HepG2 (cell line): Measurements from ENCODE around the gene UBXN6. TPM values are rescaled to one million over a fixed set of nuclear protein-coding genes. Genes with fewer than 3 reads are reported as not detected.
A peak's percentile ranks its signal among the peaks of the same experiment; 100 is the strongest.

ENCODE experiments used
- AKAP8 ChIP-seq: sonication (generic); formaldehyde crosslinking; IDR thresholded peaks from 2 replicates; pipeline ENCODE4 v1.5.1; 2020; ENCODE audit warnings: mild to moderate bottlenecking, missing genetic modification reagents
- CEBPB ChIP-seq: IDR thresholded peaks from 2 replicates; pipeline ENCODE4 v1.6.1; 2011; ENCODE audit warnings: low read depth, low read length, improper control_type of control experiment, borderline replicate concordance
- HOXA5 ChIP-seq: sonication (generic); formaldehyde crosslinking; IDR thresholded peaks from 2 replicates; pipeline ENCODE4 v1.4.0; 2020; ENCODE audit warnings: missing genetic modification reagents
- KIAA2018 ChIP-seq: sonication (generic); formaldehyde crosslinking; IDR thresholded peaks from 2 replicates; pipeline ENCODE4 v1.5.0; 2020; ENCODE audit warnings: mild to moderate bottlenecking, missing genetic modification reagents, borderline replicate concordance
- MIER3 ChIP-seq: IDR thresholded peaks from 2 replicates; pipeline ENCODE4 v1.6.1; 2016; ENCODE audit warnings: missing compliant biosample characterization, borderline replicate concordance
- POLR2G ChIP-seq: fragments of 200-400 bp; formaldehyde crosslinking; IDR thresholded peaks from 2 replicates; pipeline ENCODE4 v1.6.1; 2018; ENCODE audit warnings: mild to moderate bottlenecking, low read depth, low read length, moderate library complexity
- SETDB1 ChIP-seq: sonication (generic); formaldehyde crosslinking; IDR thresholded peaks from 2 replicates; pipeline ENCODE4 v1.5.1; 2020; ENCODE audit warnings: missing genetic modification reagents, mild to moderate bottlenecking, borderline replicate concordance
- SNAPC5 ChIP-seq: sonication (generic); formaldehyde crosslinking; IDR thresholded peaks from 2 replicates; pipeline ENCODE4 v1.8.1; 2023; ENCODE audit warnings: mild to moderate bottlenecking, missing genetic modification reagents, borderline replicate concordance
- TFDP2 ChIP-seq: sonication (generic); formaldehyde crosslinking; IDR thresholded peaks from 2 replicates; pipeline ENCODE4 v1.4.0; 2020; ENCODE audit warnings: missing genetic modification reagents
- UBTF ChIP-seq: sonication (generic); formaldehyde crosslinking; IDR thresholded peaks from 2 replicates; pipeline ENCODE4 v1.4.0; 2020; ENCODE audit warnings: mild to moderate bottlenecking, missing genetic modification reagents
- ZBTB1 ChIP-seq: sonication (generic); formaldehyde crosslinking; IDR thresholded peaks from 2 replicates; pipeline ENCODE4 v1.4.0; 2020; ENCODE audit warnings: missing genetic modification reagents, borderline replicate concordance
- ZBTB8A ChIP-seq: sonication (generic); formaldehyde crosslinking; IDR thresholded peaks from 2 replicates; pipeline ENCODE4 v1.4.0; 2020; ENCODE audit warnings: mild to moderate bottlenecking, low read depth, missing genetic modification reagents, borderline replicate concordance
- ZGPAT ChIP-seq: IDR thresholded peaks from 2 replicates; pipeline ENCODE4 v1.6.1; 2016; ENCODE audit warnings: mild to moderate bottlenecking
- ZNF563 ChIP-seq: sonication (generic); formaldehyde crosslinking; IDR thresholded peaks from 2 replicates; pipeline ENCODE4 v1.8.0; 2022; ENCODE audit warnings: mild to moderate bottlenecking, moderate library complexity, missing genetic modification reagents
- ZNF572 ChIP-seq: sonication (generic); formaldehyde crosslinking; IDR thresholded peaks from 2 replicates; pipeline ENCODE4 v1.5.1; 2020; ENCODE audit warnings: mild to moderate bottlenecking, missing genetic modification reagents
- polyA plus RNA-seq, 8 experiments: library from polyadenylated mRNA; depleted of rRNA in 3 of 8; stranded (reverse) in 7 of 8; unstranded in 1 of 8; fragments of >200 nt; fragmentation: Illumina TruSeq in 4 of 8; extraction: Trizol in 4 of 8; gene quantifications; 2 replicates each; pipeline versions ENCODE4 v1.2.1 to v1.2.3, GENCODE V29; 2011 to 2016; ENCODE audit warnings: low read depth in 4 of 8, missing spikeins in 1 of 8, mixed read lengths in 1 of 8; ENCODE audit not compliant: insufficient read depth in 1 of 8
- total RNA-seq, 5 experiments: library from RNA; depleted of rRNA; stranded (reverse); fragments of >200 nt; fragmentation: Illumina TruSeq; extraction: Trizol; gene quantifications; 2 replicates each; pipeline ENCODE4 v1.2.3, GENCODE V29; 2016; ENCODE audit warnings: low read depth in 1 of 5

The UBXN6 gene
- total and polyA plus RNA-seq, 2 of the 13 experiments (the other 11 are each of a cell fraction or from before 2014, with no cell fraction given): 34.9 to 35.5 TPM

GRCh38 chr19:4402171-4403004, 55.2 kb downstream of the UBXN6 start, which contains the start of gene CHAF1A (continued):
- no peak for TF ChIP-seq ZGPAT (CRISPR knock-in tag)
- TF ChIP-seq ZNF563 (CRISPR knock-in tag): peak; percentile 30; the same call in 1 of the 2 replicates
- no peak for TF ChIP-seq HOXA5
- no peak; the same call in 1 of the 2 replicates for TF ChIP-seq POLR2G
- peak; percentile 93 for TF ChIP-seq CEBPB
- TF ChIP-seq SETDB1 (CRISPR knock-in tag): no peak
- no peak for TF ChIP-seq ZBTB8A (CRISPR knock-in tag)
- no peak for TF ChIP-seq ZBTB1 (CRISPR knock-in tag)
- no peak for TF ChIP-seq ZNF572 (CRISPR knock-in tag)
- no peak for TF ChIP-seq SNAPC5 (CRISPR knock-in tag)
- no peak for TF ChIP-seq MIER3 (CRISPR knock-in tag)
- peak; percentile 10; the same call in 1 of the 2 replicates for TF ChIP-seq UBTF (CRISPR knock-in tag)
- no peak for TF ChIP-seq KIAA2018 (CRISPR knock-in tag)
- TF ChIP-seq TFDP2 (CRISPR knock-in tag): peak; percentile 98
- TF ChIP-seq AKAP8: no peak
